Measurements from ENCODE around the gene RABGAP1L. TPM values are rescaled to one million over a fixed set of nuclear protein-coding genes. Genes with fewer than 3 reads are reported as not detected.

RABGAP1L gene
- total and polyA plus RNA-seq, 10 donors = 30.3 to 125 (median 77.7) TPM

DNA sequence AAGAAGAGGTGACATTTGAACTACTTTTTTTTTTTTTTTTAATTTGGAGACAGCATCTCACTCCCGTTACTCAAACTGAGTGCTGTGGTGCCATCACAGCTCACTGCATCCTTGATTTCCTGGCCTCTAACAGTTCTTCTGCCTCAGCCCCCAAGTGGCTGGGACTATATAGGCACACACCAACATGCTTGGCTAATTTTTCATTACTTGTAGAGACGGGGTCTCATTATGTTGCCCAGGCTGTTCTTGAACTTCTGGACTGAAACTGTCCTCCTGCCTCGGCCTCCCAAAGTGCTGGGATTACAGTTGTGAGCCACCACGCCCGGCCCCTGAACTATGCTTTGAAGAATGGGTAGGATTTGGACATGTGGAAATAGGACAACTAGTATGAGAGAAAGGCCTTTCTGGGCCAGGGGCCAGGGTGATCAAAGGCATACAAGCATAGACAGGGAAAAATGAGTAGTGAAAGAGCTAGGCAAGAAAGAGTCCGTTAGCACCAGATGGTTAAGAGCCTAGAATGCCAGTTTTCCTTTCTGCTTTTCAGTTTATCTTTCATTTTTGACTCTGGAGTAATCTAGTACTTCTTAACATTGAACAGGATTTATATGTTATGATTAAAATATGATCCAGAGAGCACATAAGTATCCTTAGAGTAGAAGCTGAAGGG lies 6.3 kb downstream of the RABGAP1L start:
- intact Hi-C loops (cut with DNase I; ENCODE audit: low total_unique reads) = no loop called here
- TF ChIP-seq, protein P1, sequence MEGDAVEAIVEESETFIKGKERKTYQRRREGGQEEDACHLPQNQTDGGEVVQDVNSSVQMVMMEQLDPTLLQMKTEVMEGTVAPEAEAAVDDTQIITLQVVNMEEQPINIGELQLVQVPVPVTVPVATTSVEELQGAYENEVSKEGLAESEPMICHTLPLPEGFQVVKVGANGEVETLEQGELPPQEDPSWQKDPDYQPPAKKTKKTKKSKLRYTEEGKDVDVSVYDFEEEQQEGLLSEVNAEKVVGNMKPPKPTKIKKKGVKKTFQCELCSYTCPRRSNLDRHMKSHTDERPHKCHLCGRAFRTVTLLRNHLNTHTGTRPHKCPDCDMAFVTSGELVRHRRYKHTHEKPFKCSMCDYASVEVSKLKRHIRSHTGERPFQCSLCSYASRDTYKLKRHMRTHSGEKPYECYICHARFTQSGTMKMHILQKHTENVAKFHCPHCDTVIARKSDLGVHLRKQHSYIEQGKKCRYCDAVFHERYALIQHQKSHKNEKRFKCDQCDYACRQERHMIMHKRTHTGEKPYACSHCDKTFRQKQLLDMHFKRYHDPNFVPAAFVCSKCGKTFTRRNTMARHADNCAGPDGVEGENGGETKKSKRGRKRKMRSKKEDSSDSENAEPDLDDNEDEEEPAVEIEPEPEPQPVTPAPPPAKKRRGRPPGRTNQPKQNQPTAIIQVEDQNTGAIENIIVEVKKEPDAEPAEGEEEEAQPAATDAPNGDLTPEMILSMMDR (IDR thresholded peaks at IDR 0.05 in 8 of 11, conservative IDR thresholded peaks at IDR 0.05 in 3 of 11) = no peak
- no peak for TF ChIP-seq POLR2AphosphoS5 (IDR thresholded peaks at IDR 0.05)
- TF ChIP-seq POLR2A (IDR thresholded peaks at IDR 0.05) = no peak
- no peaks in the 10 kb centered on the region for H3K9me3 ChIP-seq
- H3K4me1 ChIP-seq = peaks cover 12 to 90% (median 63%) of the 10 kb centered on the region in 6 donors
- no peak for DNase-seq
- H3K27ac ChIP-seq = peak overlapping the region in 7 of 8 donors; percentile 4 to 62 (median 48)
- no peak overlapping the region for H3K4me3 ChIP-seq
- 77 to 87% (median 79%) methylated on average over 6 of the region's 6 CpGs for WGBS, 5 donors
- H3K36me3 ChIP-seq = peaks cover 0 to 8% (median 0%) of the 10 kb centered on the region in 6 donors
- H3K27me3 ChIP-seq (replicated peaks in 1 of 7) = no peaks in the 10 kb centered on the region

DNA sequence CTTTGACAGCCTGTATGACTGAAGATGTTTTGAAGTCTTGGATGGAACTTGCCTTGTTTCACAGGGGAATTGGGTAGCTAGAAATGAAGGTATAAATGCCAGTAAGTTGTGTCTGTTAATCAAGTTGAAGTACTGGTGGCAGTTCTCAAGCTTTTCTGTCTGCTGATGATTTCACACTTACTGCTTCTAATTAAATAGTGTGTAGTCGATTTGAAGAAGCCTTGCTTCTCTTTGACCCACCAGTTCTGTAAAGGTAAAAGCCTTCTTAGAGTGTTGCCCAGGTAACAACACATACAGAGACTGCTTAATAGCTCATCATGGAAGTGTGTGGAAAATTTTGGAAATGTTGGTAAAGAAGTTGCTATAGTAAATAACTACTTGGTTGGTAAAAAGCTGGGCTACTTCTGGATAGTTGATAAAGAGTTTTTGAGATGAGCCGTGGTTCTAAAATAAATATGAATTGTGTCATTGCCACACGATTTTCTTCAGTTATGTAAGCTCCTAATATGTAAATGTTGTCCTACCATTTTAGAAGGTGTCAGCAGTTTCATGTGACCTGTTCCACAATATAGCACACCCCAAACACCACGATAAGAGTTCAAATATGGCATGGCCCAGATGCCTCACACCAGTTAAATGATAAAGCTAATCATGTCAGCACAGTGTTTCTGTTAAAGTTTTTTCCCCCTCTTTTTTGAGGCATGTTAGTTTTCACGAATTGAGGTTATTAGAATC lies 7.4 kb downstream of the RABGAP1L start:
- Histone ChIP-seq H3K27ac (peak overlapping the region; percentile 16 to 62 (median 44)), H3K4me3 (no peak overlapping the region), H3K27me3 (replicated peaks in 1 of 7) (no peaks in the 10 kb centered on the region), H3K36me3 (peaks cover 0 to 8% (median 0%) of the 10 kb centered on the region in 6 donors), H3K4me1 (peaks cover 12 to 86% (median 52%) of the 10 kb centered on the region in 6 donors), H3K9me3 (no peaks in the 10 kb centered on the region)
- intact Hi-C loops (cut with DNase I; ENCODE audit: low total_unique reads) = no loop called here
- WGBS, 5 donors = 60 to 85% (median 60%) methylated on average over 5 of the region's 5 CpGs
- TF ChIP-seq POLR2A (IDR thresholded peaks at IDR 0.05) (no peak), POLR2AphosphoS5 (IDR thresholded peaks at IDR 0.05) (no peak)
- TF ChIP-seq, protein P1 (IDR thresholded peaks at IDR 0.05 in 8 of 11, conservative IDR thresholded peaks at IDR 0.05 in 3 of 11) = no peak
- DNase-seq = no peak

DNA sequence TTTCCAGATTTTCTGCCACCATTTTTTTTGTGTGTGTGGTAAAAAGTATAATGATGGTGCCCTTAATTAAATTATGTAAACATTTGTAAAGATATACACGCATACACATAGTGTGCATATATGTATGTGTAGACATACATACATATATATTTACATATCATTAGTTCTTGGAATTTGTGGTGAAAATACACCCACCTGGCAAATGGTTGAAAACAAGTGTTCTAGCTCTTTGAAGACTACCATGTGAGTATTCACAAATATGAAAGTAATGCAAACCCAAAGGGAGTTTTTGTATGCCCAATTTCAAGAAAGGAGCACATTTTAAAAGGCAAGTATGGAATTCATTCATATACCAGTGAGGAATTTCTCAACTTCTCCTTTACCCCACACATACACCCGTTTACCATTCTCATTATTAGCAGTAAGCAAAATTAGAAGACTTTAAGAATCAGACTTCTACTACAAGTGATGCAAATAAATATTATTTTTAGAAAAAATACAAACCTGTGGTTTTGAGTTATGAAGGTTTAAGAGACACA lies 8.0 kb downstream of the RABGAP1L start:
- H3K27ac ChIP-seq = peak overlapping the region in 3 of 8 donors; percentile 48 to 62 (median 59)
- no peaks in the 10 kb centered on the region for H3K27me3 ChIP-seq (replicated peaks in 1 of 7)
- H3K36me3 ChIP-seq = peaks cover 0 to 8% (median 0%) of the 10 kb centered on the region in 6 donors
- H3K4me3 ChIP-seq = no peak overlapping the region
- DNase-seq = no peak
- intact Hi-C loops (cut with DNase I; ENCODE audit: low total_unique reads) = no loop called here
- H3K4me1 ChIP-seq = peaks cover 12 to 86% (median 47%) of the 10 kb centered on the region in 6 donors
- no peaks in the 10 kb centered on the region for H3K9me3 ChIP-seq
- WGBS, 5 donors = 60 to 75% (median 62%) methylated on average over 2 of the region's 2 CpGs
- TF ChIP-seq POLR2AphosphoS5 (IDR thresholded peaks at IDR 0.05) (no peak), POLR2A (IDR thresholded peaks at IDR 0.05) (no peak)
- TF ChIP-seq, protein P1 (IDR thresholded peaks at IDR 0.05 in 8 of 11, conservative IDR thresholded peaks at IDR 0.05 in 3 of 11) = no peak

DNA sequence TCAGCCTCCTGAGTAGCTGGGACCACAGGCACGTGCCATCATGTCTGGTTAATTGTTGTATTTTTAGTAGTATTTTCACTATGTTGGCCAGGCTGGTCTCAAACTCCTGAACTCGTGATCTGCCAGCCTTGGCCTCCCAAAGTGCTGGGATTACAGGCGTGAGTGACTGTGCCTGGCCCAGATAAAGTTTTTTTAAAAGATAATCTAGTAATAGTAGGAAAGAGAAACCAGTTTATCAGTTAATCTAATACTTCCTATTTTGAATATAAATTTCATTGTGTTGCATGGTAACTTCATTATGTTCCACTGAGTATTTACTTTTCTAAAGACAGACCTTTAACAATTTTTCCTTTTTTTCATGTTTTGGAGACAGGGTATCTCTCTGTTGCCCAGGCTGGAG lies 10.0 kb downstream of the RABGAP1L start:
- TF ChIP-seq POLR2AphosphoS5 (IDR thresholded peaks at IDR 0.05) = no peak
- TF ChIP-seq POLR2A (IDR thresholded peaks at IDR 0.05) = no peak
- TF ChIP-seq, protein P1 (IDR thresholded peaks at IDR 0.05 in 8 of 11, conservative IDR thresholded peaks at IDR 0.05 in 3 of 11) = no peak
- Histone ChIP-seq H3K4me3 (no peak overlapping the region), H3K36me3 (peaks cover 0 to 8% (median 0%) of the 10 kb centered on the region in 6 donors), H3K4me1 (peaks cover 12 to 95% (median 48%) of the 10 kb centered on the region in 6 donors), H3K27ac (peak overlapping the region in 1 of 8 donors; percentile 26), H3K9me3 (no peaks in the 10 kb centered on the region), H3K27me3 (replicated peaks in 1 of 7) (no peaks in the 10 kb centered on the region)
- 57 to 79% (median 66%) methylated on average over 3 of the region's 3 CpGs for WGBS, 5 donors
- intact Hi-C loops (cut with DNase I; ENCODE audit: low total_unique reads) = no loop called here
- no peak for DNase-seq

All from spleen (tissue), 11 donors.